ENCODE results near the gene GALNT15.

Gene GALNT15

DNA sequence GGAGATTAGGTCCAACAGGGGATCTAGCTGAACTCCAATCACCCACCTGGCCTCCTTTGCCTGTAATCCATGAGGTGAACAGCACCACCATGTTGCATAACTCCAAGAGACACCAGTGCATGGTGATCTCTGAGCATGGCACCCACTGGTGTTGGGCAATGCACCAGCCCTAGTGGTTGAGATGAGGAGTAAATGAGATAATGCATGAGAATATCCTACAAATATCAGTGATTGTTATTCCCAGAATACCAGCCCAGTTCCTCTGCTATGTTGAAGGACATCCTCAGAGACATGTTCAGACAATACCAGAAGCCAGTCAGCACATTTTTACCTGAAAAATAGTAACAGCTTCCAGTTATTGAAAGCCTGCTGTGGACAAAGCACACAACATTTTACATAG, 14.7 kb downstream of the GALNT15 start:
- no peak for DNase-seq

DNA sequence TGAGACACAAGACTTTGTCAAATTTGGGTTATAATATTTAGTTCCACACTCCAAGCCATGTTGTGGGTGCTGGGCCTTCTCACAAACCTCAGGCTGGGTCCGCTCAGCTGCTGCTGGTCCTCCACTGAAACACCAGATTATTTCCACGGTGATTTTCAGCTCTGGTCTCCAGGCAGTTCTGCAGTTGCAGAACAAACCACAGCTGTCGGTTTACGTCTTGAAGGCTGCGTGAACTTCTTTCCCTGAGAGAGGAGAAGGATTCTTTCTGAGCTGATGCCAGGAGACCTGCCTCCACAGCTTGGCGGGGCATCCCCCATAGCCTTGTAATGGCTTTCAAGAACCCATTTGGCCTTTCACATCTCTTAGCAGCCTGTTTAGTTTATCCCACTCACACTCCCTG, 16.2 kb downstream of the GALNT15 start:
- no peak for DNase-seq

DNA sequence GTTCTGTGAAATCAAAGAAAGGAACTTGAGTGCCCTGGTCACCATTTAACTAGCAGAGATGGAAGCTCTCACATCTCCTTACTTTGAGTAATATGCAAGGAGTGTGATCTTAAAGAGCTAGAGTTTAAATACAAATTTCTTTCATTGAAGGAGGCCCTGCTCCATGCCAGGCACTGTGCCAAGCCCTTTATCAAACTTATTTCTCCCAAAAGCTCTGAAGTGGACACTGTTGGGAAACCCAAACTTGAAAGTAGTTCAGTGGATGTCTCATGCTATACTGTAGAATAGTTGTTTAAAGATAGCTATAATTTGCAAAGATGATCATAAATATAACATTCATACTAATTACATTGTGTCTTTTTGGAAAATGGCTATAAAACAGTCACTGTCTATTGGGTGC, 17.1 kb downstream of the GALNT15 start:
- no peak for DNase-seq

DNA sequence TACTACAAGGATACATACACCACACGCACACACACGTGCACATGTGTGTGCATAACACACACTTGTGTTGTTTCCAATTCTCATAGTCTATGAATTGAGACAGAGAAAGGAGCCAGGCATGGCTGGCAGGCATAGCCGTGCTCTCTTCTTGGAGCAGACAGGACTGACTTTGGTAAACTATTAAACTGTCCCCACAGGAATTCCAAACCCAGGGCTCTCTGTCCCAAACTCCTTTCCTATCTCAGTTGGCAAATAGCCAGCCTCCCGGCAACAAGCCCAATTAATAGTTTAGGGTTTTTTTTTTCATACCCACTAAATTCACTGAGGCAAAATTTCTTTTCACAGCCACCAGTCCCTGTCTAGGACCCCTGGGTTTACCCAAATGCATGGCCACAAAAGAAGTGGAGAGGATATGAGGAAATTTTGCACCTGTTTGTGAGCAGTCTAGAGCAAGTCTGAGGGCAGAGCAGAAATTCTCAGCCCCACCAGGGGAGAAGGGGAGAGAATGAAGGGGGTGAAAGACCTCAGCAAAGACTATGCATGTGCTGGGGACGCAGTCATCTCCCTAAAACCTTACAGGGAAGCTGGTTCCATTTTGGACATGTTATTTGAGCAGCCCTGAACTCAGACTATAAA, 17.8 kb downstream of the GALNT15 start:
- no peak for DNase-seq

DNA sequence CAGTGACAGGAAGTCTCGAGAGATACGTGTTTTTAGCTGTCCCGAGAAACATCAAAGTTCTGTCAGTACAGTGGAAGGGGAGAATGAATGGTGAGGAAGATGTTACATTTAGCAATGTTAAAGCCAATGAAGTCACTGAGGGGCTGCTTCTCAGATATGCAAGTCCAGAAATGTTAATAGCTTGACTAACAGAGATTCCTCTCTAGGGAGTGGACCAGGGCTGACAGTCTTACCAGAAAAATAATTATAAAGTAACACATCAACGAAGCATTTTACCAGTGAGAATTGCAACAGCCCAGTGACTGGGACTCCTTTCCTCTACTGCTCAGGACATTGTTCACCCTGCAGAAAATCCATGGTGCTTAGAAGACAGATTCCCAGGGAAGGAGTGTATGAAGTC, 23.9 kb downstream of the GALNT15 start:
- DNase-seq, result no peak

DNA sequence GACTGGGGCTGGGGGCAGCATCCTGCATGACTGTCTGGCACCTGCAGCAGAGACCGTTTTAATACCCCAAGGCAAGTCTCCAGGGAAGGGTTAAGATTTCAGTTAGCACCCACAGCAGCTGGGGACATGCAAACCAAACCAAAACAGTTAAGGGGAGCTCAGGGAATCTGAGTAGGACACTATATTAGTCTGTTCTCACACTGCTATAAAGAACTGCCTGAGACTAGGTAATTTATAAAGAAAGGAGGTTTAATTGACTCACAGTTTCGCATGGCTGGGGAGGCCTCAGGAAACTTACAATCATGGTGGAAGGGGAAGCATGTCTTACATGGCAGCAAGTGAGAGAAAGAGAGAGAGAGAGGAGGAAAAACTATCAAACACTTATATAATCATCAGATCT, 25.3 kb downstream of the GALNT15 start:
- no peak for DNase-seq

DNA sequence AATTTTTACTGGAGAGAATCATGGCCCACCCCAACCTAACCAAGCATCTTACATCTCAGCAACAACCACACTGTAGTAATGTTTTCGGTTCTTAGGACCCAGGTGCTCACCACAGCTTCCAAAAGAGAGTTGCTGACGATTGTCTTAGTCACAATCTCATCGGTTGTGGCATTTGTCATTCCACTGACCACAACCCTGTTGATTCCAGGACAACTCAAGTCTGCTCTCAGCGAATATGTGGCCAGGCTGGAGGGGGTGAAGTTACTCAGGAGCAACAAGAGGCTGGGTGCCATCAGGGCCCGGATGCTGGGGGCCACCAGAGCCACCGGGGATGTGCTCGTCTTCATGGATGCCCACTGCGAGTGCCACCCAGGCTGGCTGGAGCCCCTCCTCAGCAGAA, 25.9 kb downstream of the GALNT15 start:
- DNase-seq, result no peak

DNA sequence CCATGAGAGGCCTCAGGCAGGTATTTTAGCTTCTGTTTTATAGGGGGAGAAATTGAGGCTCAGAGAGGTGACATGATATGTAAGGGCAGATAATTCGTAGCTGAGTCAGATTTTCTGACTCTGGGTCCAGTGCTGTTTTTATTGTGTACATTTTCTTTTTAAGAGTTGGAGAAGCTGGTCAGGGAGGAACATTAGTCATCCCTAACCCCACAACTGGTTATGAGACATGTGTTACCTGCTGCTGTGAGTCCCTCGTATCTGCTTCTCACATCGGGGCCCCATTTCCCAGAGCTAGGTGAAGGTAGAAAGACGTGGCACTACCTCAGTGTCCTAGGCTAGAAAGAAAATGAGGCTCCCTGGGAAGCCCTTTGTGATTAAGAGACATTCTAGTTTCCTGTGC, 28.6 kb downstream of the GALNT15 start:
- DNase-seq, result no peak

DNA sequence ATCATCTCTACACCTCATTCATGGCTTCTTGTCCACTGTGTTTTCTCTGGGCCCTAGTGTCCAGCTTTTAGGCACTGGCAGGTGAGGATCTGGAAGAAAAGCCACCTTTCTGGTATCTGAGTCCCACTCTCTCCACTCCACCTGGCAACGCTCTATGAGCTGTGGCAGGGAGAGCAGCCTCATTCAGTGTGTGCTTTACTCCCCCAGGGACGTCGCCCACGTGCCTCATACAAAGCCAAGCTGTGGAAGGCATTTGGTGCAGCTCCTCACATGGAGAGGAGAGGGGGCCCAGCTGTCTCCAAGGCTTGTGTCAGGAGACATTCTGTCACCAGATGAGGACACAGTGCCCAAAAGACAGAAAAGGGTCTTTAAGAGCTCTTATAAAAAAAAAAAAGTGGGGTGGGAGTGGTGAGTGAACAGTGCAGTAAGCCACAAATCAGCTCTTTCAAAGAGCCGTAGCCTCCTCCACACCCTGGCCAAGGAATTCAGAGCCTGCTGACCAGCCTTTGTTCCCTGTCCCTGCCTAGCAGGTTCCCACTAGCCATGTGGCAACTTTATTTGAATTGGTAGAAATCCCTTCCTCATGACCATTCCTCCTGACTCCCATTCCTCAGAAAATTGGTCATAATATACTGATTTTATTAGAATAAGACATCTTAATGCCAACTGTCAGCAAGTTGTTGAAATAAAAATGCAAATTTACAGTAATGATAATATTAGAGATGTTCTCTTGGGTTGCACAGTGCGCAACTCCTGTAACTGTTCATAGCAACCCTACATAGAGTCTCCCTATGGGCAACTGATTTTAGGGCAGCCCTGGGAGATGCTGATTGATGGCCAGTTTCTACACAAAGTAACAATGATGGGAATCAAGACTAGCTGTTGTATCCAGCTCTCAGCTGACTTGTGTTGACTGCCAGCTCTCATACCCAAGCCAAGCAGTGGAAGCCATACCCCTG, 29.5 kb downstream of the GALNT15 start:
- no peak for DNase-seq

DNA sequence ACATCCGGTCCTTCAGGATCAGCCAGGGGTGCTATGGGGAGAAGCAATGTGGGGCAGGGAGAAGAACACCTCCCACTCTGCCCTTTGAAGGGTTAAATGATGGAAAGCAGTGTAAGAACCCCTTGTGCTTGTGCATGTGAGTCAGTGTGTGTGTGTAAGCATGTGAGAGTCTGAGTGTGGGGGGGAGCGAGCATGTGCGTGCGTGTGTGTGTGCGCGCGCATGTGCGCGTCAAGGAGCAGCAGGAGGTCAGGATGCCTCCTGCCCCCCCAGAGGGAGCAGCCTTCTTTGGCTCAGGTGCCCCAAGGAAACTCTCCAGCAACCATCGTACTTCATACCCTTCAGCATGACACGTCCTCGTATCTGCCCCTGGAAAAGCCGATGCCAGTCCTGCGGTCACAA, 30.3 kb downstream of the GALNT15 start:
- DNase-seq, result no peak

DNA sequence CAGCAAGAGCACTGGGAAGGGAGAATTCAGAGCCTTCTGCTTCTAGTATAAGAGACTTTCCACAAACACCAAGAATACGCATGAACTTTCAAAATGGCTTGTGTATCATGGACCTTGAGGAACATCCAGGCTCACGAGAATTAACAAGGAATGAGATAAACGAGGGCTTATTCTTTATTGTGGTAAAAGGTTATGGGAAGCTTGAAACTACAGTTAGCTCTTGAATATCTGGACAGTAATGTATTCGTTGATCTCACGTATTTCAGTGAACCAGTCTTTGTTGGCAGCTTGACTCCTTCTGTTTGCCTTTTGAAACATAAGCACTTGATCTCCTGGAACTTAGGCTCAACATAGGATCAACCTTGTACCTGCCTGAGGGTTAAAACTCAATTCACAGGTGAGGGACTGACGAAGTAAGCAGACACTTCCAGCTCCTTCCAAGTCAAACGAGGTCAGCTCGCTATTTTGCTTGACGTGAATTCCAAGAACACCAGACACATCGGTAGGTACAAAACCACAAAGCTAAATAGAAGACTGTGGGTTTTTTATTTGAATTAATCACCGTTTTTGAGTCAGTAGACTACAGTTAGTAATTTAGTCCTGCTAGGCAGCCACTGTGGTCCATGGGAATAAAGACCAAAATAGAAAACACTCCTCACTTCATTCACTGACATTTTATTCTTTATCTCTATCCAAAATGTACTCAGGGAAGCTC, 30.8 kb downstream of the GALNT15 start:
- no peak for DNase-seq

DNA sequence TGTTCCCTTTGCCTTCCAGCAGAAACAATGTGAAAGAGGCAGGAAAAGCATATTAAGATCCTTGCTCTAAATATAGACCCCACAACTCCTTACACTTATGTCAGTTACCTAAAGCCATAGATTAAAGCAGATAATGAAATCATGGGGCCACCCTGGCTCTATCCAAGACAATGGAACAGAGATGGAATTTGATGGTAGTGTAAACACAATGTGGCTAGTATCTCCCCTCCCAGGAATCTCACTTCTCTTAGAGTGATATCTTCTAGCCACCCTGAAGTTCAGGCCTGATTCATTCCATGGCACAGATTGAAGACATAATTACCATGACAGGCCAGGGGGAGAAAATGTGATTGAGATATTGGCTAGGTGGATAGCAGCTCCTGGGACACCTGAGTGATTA, 32.6 kb downstream of the GALNT15 start:
- DNase-seq, result no peak

DNA sequence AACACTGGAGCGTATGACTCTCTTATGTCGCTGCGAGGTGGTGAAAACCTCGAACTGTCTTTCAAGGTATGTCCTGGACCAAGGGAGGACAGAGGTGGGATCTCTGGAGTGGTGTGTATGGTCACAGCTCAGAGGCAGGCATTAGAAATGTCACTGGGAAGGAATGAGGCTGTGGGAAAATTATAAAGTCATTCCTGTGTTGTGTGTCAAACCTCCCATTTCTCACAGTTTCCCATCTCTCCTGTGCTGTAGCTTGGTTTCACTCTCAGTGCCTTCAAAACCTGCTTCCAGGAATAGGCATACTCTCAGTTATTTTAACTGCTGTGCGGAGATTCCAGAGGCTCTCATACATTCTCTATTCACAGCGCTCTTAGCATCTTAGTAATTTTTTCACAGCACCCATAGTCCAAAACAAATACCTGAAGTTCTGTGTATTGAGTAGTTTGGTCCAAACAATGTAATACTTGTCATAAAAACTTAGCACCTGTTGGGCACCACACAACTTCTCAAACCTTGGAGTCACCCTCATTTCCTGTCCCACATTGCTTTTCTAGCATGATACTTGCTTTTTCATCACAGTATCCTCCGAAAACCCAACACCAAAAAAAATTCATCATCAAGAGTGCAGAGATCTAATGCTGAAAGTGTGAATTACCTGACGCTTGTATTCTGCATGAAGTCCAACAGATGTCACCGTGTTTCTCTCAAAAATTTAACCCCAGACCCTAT, 36.9 kb downstream of the GALNT15 start:
- no peak for DNase-seq

DNA sequence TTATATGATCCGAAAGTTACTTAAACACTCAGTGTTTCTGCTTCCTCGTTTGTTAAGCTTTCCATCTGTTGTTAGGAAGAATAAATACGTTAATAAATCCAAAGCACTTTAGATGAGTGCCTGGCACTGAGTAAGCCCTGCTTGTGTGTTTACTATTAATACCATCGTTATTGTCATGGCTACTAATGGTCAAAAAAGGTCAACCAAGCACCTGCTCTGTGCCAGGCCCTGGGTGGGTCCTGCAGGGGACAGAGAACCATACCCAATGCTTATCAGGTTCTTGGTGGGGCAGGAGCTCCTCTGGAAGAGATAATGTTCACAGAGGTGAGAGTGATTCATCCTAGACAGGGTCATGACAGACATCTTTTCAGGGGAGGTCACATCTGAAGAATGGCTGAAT, 39.9 kb downstream of the GALNT15 start:
- no peak for DNase-seq

DNA sequence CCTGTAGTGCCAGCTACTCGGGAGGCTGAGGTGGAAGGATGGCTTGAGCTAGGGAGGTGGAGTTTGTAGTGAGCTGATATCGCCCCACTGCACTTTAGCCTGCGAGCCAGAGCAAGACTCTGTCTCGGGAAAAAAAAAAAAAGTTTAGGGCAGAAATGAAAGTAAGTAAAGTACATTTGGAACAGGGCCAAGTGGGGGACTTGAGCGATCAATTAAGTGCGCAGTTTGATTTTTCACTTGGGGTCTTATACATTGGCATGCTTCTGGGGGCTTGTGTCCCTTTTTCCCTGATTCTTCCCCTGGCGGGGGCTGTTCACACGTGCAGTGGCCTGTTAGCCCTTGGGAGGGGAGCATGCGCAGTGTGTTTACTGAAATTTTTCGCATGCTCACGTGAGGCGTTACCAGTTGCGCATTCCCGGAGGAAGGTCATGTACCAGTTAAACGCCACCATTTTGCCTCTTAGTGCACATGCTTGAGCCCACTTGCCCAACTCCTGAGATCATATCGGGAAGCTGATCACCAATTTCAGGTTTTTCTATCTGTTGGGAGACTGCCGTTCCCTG, 42.0 kb downstream of the GALNT15 start:
- DNase-seq, result no peak

DNA sequence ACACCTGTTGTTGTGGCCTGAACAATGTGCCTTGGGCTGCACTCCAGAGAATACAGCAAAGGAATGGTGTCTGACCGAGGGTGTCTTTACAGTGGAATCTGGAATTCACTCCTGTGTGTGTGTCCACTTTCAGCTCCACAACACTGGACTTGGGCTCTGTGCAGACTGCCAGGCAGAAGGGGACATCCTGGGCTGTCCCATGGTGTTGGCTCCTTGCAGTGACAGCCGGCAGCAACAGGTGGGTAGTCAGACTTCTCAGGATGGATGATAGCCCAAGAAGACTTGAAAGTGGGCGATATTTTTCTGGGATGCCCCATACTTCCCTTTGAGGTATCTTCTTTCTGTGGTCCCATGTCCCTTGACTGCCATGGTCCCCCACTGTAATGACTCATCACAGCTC, 45.3 kb downstream of the GALNT15 start:
- no peak for DNase-seq

DNA sequence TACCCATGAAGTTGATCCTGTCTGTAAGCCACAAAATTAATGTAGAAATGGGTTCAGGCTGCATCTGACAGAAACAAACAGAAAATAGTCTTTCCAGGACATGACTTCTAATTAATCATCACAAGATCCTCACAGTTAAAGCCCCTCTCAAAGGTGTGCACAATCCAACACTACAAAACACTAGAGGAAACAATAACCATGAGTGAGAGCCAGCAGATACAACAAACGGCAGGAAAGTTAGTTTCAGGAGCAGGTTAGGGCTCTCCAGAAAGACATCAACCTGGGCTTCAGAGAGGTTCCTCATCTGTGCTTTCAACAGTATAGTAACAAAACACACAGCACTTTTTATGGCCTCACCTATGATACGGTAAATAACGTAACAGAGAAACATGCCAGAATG, 47.5 kb downstream of the GALNT15 start:
- no peak for DNase-seq

DNA sequence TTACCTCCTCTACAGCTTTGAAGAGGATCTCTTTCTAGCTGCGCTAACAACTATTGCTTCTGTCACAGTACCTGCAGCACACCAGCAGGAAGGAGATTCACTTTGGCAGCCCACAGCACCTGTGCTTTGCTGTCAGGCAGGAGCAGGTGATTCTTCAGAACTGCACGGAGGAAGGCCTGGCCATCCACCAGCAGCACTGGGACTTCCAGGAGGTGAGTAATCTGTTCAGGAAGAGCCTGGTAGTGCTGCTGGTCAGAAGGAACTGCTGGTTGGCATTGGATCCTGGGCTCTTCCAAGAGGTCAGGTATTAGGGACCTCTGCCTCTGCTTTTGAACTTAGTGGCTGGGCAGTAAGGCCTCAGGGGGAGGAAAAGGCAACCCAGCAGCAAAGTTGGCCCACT, 48.1 kb downstream of the GALNT15 start:
- DNase-seq, result no peak

DNA sequence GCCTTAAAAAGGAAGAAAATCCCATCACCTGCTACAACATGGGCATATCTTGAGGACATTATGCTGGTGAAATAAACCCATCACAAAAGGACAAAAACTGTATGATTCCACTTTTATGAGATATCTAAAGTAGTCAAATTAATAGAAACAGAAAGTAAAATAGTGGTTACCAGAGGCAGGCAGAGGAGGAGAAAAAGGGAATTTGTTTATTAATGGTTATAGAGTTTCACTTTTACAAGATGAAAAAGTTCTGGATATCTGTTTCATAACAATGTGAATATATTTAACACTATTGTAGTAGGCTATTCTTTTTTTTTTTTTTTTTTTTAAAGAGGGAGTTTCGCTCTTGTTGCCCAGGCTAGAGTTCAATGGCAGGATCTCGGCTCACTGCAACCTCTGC, 49.8 kb downstream of the GALNT15 start:
- DNase-seq, result no peak

DNA sequence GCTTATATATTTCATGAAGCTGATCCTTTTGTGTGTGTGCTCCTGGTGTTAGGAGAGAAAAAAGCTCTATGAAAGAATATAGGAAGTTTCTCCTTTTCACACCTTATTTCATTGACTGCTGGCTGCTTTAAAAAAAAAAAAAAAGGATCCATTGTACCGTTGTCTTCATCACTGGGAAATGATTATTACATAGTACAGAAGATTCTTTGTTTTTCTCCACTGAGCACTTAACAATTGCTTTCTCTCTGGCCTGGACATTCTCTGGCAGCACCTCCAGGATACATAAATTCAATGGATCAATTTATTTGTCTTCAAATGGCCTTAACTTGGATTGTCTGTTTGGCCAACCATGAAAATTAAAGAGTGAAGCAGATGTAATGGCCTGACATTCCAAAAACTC, 53.1 kb downstream of the GALNT15 start:
- DNase-seq, result no peak

DNA sequence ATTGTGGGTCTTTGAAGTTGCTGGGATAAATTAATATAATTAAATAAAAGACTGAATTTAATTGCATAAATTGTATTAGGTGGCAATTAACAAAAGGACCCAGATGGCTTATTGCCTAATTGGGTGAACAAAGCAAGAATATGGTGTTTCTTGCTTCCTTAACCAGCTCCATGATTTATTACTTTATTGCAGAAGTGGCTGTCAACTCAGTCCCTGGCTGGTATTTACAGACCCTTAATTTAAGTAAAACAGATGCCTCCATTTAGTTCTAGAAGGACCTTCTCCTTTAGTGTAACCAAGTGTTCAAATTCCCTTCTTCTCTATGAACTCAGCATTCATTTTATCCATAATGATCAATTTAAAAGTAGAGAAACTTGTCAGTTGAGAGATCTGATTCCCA, 55.2 kb downstream of the GALNT15 start:
- DNase-seq, result no peak

DNA sequence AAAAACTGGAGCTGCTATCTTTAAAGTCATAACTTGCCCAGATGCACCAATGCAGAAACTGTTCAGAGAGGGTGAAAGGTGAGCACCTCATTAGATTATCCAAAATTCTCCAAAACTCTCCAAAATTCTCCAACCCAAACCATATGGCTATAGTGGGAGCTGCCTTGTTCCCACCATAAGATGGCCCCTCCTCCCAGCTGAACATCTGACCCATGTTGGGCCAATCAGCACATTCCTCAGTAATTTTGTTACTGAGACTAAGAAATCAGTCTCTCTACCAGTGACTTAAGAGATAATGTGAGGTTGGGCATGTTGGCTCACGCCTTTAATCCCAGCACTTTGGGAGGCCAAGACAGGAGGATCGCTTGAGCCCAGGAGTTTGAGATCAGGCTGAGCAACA, 57.5 kb downstream of the GALNT15 start:
- no peak for DNase-seq

DNA sequence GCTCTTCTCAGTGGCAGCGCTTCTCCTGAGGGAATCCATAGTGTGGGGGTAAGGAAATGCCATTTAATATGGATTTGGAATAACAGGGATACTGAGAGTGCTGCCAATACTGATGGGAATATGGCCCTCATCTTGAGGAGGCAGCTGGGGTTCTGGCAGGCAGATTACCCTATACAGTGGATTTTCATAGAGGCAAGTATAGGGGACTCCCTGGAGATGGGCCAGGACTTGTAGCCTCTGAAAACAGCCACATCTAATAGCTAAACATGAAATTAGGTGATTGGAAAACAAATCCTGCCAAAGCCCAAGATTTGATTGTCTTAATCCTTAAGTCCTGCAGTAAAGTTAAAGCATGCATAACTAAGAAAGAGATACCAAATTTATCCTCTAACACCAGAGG, 59.3 kb downstream of the GALNT15 start:
- DNase-seq, result no peak

All from activated gamma-delta T cell (primary cell).